SK-N-SH treated with all-trans-retinoic acid at 6 μM for 48 hours (cell line): ENCODE measurements around the gene FMN1.
"Not testable (repeated sequence)": the region's sequence is repeated elsewhere in the genome, so short reads cannot be mapped to it uniquely, and the experiment has no call there.

Source experiments
- ATAC-seq: fragments of 200-7000 bp; cut with Tn5 transposase; 3 replicates; pipeline ENCODE4 v1.9.1; 2020; ENCODE audit warnings: mild to moderate bottlenecking, moderate library complexity
- ARNTL ChIP-seq: fragments of 450-650 bp; formaldehyde crosslinking; IDR thresholded peaks from 2 replicates; pipeline ENCODE4 v1.5.0; 2020; ENCODE audit warnings: low read depth, mild to moderate bottlenecking, moderate library complexity, borderline replicate concordance
- BACH2 ChIP-seq: fragments of 250-450 bp; sonication (Bioruptor Pico); IDR thresholded peaks from 2 replicates; pipeline ENCODE4 v1.9.0; 2021; ENCODE audit warnings: mild to moderate bottlenecking, borderline replicate concordance
- CSDC2 ChIP-seq: fragments of 250-450 bp; sonication (Bioruptor Pico); IDR thresholded peaks from 2 replicates; pipeline ENCODE4 v1.5.0; 2020; ENCODE audit warnings: mild to moderate bottlenecking, moderate library complexity
- ESRRG ChIP-seq: fragments of 250-450 bp; sonication (Bioruptor Pico); IDR thresholded peaks from 2 replicates; pipeline ENCODE4 v1.6.1; 2021; ENCODE audit warnings: mild to moderate bottlenecking
- ISL1 ChIP-seq: fragments of 250-450 bp; sonication (Bioruptor Pico); IDR thresholded peaks from 2 replicates; pipeline ENCODE4 v2.1.2; 2022; ENCODE audit warnings: mild to moderate bottlenecking, moderate library complexity
- PPARA ChIP-seq: fragments of 250-450 bp; sonication (Bioruptor Pico); IDR thresholded peaks from 2 replicates; pipeline ENCODE4 v1.5.0; 2020; ENCODE audit warnings: mild to moderate bottlenecking, borderline replicate concordance
- RARB ChIP-seq: fragments of 250-450 bp; sonication (Bioruptor Pico); IDR thresholded peaks from 2 replicates; pipeline ENCODE4 v1.8.0; 2021; ENCODE audit warnings: mild to moderate bottlenecking, moderate library complexity
- SNAI2 ChIP-seq: fragments of 250-450 bp; sonication (Bioruptor Pico); IDR thresholded peaks from 2 replicates; pipeline ENCODE4 v1.5.0; 2020; ENCODE audit warnings: mild to moderate bottlenecking, moderate library complexity
- TCF4 ChIP-seq: fragments of 250-450 bp; sonication (Bioruptor Pico); IDR thresholded peaks from 2 replicates; pipeline ENCODE4 v1.8.0; 2021; ENCODE audit warnings: mild to moderate bottlenecking, moderate library complexity, borderline replicate concordance
- TOX ChIP-seq: fragments of 250-450 bp; sonication (Bioruptor Pico); IDR thresholded peaks from 2 replicates; pipeline ENCODE4 v1.8.0; 2021; ENCODE audit warnings: mild to moderate bottlenecking, moderate library complexity, borderline replicate concordance
- TSHZ2 ChIP-seq: fragments of 250-450 bp; sonication (Bioruptor Pico); IDR thresholded peaks from 2 replicates; pipeline ENCODE4 v1.5.0; 2020; ENCODE audit warnings: mild to moderate bottlenecking, moderate library complexity
- ZC3H10 ChIP-seq: fragments of 250-450 bp; sonication (Bioruptor Pico); IDR thresholded peaks from 2 replicates; pipeline ENCODE4 v1.5.1; 2021; ENCODE audit warnings: mild to moderate bottlenecking, moderate library complexity
- ZFP3 ChIP-seq: fragments of 250-450 bp; sonication (Bioruptor Pico); IDR thresholded peaks from 2 replicates; pipeline ENCODE4 v1.5.0; 2020; ENCODE audit warnings: mild to moderate bottlenecking, moderate library complexity
- ZFP30 ChIP-seq: fragments of 450-650 bp; formaldehyde crosslinking; IDR thresholded peaks from 2 replicates; pipeline ENCODE4 v1.5.0; 2022; ENCODE audit warnings: mild to moderate bottlenecking, moderate library complexity
- ZNF565 ChIP-seq: fragments of 450-650 bp; formaldehyde crosslinking; conservative IDR thresholded peaks from 2 replicates; pipeline ENCODE4 v1.5.0; 2020; ENCODE audit warnings: low read depth, mild to moderate bottlenecking, moderate library complexity
- ZNF70 ChIP-seq: fragments of 450-650 bp; formaldehyde crosslinking; IDR thresholded peaks from 2 replicates; pipeline ENCODE4 v1.5.0; 2020; ENCODE audit warnings: mild to moderate bottlenecking, moderate library complexity
- ZNF8 ChIP-seq: fragments of 450-650 bp; formaldehyde crosslinking; IDR thresholded peaks from 2 replicates; pipeline ENCODE4 v1.5.0; 2020; ENCODE audit warnings: mild to moderate bottlenecking, moderate library complexity
- TF ChIP-seq, protein P1 (sequence below): fragments of 250-450 bp; sonication (Bioruptor Pico); IDR thresholded peaks from 2 replicates; pipeline ENCODE4 v1.5.1; 2021; ENCODE audit warnings: mild to moderate bottlenecking, moderate library complexity
- TF ChIP-seq, protein P2 (sequence below): fragments of 250-450 bp; sonication (Bioruptor Pico); IDR thresholded peaks from 2 replicates; pipeline ENCODE4 v1.8.0; 2021; ENCODE audit warnings: low read depth, mild to moderate bottlenecking, moderate library complexity, borderline replicate concordance
- TF ChIP-seq, protein P3 (sequence below): fragments of 250-450 bp; sonication (Bioruptor Pico); IDR thresholded peaks from 2 replicates; pipeline ENCODE4 v1.8.0; 2020; ENCODE audit warnings: mild to moderate bottlenecking, moderate library complexity, borderline replicate concordance
- TF ChIP-seq, protein P4 (sequence below): fragments of 250-450 bp; sonication (Bioruptor Pico); IDR thresholded peaks from 2 replicates; pipeline ENCODE4 v1.5.1; 2020; ENCODE audit warnings: low read depth, mild to moderate bottlenecking, moderate library complexity

The FMN1 gene

DNA sequence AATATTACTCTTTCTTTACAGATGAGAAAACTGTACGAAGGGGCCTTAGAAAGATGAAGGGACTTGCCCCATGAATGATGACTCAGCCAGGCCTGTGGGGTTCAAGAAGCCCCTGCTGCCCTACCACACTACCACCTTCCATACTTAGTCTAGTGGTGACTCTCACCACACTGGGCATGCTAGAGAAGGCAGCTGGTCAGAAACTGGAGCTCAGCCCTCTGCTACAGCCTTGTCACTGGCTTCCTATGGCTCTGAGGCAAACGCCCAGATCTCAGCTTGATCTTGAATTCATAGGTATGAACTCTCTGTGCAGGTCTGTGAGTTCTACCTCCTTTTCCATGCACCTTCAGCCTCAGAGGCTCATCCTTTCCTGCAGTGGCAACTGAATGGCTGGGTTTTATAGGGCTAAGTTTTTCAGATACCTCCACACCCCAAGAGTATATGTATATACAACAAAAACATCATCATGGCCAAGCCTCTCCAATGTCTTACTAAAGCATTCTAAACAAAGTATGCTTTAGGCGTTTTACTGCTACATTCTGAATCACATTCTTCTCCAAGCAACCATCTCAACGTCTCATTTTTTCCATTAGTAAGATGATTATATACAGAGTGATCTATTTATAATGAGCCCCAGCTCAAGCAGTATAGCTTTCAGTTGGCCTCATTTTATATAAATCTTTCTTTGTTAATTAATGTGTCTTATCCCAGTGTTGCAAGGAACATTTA, 242.6 kb downstream of the FMN1 start:
- no peak for ATAC-seq
- TF ChIP-seq RARB (CRISPR knock-in tag) (no peak), ZFP30 (CRISPR knock-in tag) (no peak), SNAI2 (CRISPR knock-in tag) (no peak), TSHZ2 (CRISPR knock-in tag) (no peak), ZNF8 (CRISPR knock-in tag) (no peak), ZNF565 (CRISPR knock-in tag) (no peak), ZNF70 (CRISPR knock-in tag) (no peak), ISL1 (CRISPR knock-in tag) (no peak), TOX (no peak)
- TF ChIP-seq, protein P1, sequence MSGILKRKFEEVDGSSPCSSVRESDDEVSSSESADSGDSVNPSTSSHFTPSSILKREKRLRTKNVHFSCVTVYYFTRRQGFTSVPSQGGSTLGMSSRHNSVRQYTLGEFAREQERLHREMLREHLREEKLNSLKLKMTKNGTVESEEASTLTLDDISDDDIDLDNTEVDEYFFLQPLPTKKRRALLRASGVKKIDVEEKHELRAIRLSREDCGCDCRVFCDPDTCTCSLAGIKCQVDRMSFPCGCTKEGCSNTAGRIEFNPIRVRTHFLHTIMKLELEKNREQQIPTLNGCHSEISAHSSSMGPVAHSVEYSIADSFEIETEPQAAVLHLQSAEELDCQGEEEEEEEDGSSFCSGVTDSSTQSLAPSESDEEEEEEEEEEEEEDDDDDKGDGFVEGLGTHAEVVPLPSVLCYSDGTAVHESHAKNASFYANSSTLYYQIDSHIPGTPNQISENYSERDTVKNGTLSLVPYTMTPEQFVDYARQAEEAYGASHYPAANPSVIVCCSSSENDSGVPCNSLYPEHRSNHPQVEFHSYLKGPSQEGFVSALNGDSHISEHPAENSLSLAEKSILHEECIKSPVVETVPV (CRISPR knock-in tag), result no peak

DNA sequence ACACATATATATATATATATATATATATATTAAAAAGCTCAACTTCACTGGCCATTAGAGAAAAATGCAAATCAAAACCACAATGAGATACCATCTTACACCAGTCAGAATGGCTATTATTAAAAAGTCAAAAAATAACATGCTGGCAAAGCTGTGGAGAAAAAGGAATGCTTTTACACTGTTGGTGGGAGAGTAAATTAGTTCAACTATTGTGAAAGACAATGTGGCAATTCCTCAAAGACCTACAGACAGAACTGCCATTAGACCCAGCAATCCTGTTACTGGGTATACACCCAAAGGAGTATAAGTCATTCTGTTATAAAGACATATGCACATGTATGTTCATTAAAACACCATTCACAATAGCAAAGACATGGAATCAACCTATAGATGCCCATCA, 244.5 kb downstream of the FMN1 start:
- not testable (repeated sequence) for ATAC-seq

GRCh38 chr15:32946210-32946609, 248.3 kb downstream of the FMN1 start:
- TF ChIP-seq ARNTL, result no peak
- no peak for TF ChIP-seq ISL1 (CRISPR knock-in tag)
- TF ChIP-seq ZNF565 (CRISPR knock-in tag), result no peak
- TF ChIP-seq ZNF8 (CRISPR knock-in tag), result no peak
- no peak for TF ChIP-seq ZC3H10 (CRISPR knock-in tag)
- no peak for TF ChIP-seq ZFP3 (CRISPR knock-in tag)
- no peak for TF ChIP-seq TOX
- TF ChIP-seq CSDC2 (CRISPR knock-in tag), result no peak
- no peak for TF ChIP-seq BACH2 (CRISPR knock-in tag)
- no peak for TF ChIP-seq RARB (CRISPR knock-in tag)
- no peak for TF ChIP-seq ZFP30 (CRISPR knock-in tag)
- no peak for TF ChIP-seq ESRRG (CRISPR knock-in tag)
- no peak for TF ChIP-seq PPARA
- TF ChIP-seq, protein P1 (CRISPR knock-in tag), result no peak
- no peak for TF ChIP-seq ZNF70 (CRISPR knock-in tag)
- TF ChIP-seq, protein P2, sequence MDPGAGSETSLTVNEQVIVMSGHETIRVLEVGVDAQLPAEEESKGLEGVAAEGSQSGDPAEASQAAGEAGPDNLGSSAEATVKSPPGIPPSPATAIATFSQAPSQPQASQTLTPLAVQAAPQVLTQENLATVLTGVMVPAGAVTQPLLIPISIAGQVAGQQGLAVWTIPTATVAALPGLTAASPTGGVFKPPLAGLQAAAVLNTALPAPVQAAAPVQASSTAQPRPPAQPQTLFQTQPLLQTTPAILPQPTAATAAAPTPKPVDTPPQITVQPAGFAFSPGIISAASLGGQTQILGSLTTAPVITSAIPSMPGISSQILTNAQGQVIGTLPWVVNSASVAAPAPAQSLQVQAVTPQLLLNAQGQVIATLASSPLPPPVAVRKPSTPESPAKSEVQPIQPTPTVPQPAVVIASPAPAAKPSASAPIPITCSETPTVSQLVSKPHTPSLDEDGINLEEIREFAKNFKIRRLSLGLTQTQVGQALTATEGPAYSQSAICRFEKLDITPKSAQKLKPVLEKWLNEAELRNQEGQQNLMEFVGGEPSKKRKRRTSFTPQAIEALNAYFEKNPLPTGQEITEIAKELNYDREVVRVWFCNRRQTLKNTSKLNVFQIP (CRISPR knock-in tag), result no peak
- TF ChIP-seq TCF4 (CRISPR knock-in tag), result no peak
- TF ChIP-seq, protein P3, sequence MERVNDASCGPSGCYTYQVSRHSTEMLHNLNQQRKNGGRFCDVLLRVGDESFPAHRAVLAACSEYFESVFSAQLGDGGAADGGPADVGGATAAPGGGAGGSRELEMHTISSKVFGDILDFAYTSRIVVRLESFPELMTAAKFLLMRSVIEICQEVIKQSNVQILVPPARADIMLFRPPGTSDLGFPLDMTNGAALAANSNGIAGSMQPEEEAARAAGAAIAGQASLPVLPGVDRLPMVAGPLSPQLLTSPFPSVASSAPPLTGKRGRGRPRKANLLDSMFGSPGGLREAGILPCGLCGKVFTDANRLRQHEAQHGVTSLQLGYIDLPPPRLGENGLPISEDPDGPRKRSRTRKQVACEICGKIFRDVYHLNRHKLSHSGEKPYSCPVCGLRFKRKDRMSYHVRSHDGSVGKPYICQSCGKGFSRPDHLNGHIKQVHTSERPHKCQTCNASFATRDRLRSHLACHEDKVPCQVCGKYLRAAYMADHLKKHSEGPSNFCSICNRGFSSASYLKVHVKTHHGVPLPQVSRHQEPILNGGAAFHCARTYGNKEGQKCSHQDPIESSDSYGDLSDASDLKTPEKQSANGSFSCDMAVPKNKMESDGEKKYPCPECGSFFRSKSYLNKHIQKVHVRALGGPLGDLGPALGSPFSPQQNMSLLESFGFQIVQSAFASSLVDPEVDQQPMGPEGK (CRISPR knock-in tag), result no peak
- TF ChIP-seq, protein P4, sequence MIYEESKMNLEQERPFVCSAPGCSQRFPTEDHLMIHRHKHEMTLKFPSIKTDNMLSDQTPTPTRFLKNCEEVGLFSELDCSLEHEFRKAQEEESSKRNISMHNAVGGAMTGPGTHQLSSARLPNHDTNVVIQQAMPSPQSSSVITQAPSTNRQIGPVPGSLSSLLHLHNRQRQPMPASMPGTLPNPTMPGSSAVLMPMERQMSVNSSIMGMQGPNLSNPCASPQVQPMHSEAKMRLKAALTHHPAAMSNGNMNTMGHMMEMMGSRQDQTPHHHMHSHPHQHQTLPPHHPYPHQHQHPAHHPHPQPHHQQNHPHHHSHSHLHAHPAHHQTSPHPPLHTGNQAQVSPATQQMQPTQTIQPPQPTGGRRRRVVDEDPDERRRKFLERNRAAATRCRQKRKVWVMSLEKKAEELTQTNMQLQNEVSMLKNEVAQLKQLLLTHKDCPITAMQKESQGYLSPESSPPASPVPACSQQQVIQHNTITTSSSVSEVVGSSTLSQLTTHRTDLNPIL (CRISPR knock-in tag), result no peak
- TF ChIP-seq TSHZ2 (CRISPR knock-in tag), result no peak
- ATAC-seq, result no peak
